ENCODE data around the gene ABHD6. TPM values are rescaled to one million over a fixed set of nuclear protein-coding genes. Genes with fewer than 3 reads are reported as not detected.
A peak's percentile ranks its signal among the peaks of the same experiment; 100 is the strongest.

ABHD6 gene
- total RNA-seq, 1 donor from 2014 or later = 7.7 TPM

DNA sequence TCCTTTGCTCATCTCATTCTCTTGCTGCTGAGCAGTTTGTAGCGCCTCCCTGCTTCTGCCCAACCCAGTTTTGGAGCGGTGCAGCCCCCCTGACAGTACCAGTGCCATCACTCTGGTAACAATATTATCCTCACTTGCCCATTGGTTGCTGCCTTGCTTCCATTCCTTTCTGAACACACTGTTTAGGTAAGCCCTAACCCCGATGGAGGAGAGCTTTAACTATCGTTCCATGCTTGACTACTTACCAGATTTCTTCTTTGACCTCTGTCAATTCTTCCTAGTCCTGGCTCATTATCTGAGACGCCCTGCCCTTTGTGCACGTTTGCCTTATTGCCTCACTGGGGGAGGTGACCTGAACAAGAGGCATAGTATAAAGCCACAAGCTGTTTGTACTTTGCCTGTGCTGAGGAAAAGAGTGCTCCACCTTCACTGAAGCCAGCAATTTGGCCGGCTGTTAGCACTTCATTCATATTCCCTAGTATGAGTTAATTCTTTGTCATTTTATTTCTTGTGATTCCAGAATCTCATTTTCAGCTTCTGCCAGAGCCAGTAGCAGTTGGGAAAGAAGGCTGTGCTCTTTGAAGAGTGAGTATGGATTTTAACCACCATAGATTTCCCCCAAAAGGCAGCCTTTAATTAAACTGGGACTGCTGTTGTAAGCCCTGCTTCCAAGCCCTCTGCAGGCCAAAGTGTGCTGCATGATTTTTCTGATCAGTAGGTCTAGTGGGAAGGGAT lies 11.9 kb downstream of the ABHD6 start:
- Histone ChIP-seq H3K4me3 (ENCODE audit: low read depth, low read length) (no peak overlapping the region), H3K27me3 (ENCODE audit: control insufficient read depth, insufficient read depth, low read length) (no peaks in the 10 kb centered on the region), H3K36me3 (ENCODE audit: control insufficient read depth, insufficient read depth, low read length) (no peaks in the 10 kb centered on the region)
- DNase-seq (ENCODE audit: low read depth) = no peak
- TF ChIP-seq CTCF (IDR thresholded peaks at IDR 0.05; ENCODE audit: insufficient read depth, low read length, poor library complexity, severe bottlenecking) = peak; percentile 13

GRCh38 chr3:58250093-58250707 lies 12.6 kb downstream of the ABHD6 start:
- H3K36me3 ChIP-seq (ENCODE audit: control insufficient read depth, insufficient read depth, low read length) = no peaks in the 10 kb centered on the region
- no peak overlapping the region for H3K4me3 ChIP-seq (ENCODE audit: low read depth, low read length)
- TF ChIP-seq CTCF (IDR thresholded peaks at IDR 0.05; ENCODE audit: insufficient read depth, low read length, poor library complexity, severe bottlenecking) = no peak
- H3K27me3 ChIP-seq (ENCODE audit: control insufficient read depth, insufficient read depth, low read length) = no peaks in the 10 kb centered on the region
- no peak for DNase-seq (ENCODE audit: low read depth)

GRCh38 chr3:58251631-58252035 lies 14.0 kb downstream of the ABHD6 start:
- no peak for TF ChIP-seq CTCF (IDR thresholded peaks at IDR 0.05; ENCODE audit: insufficient read depth, low read length, poor library complexity, severe bottlenecking)
- Histone ChIP-seq H3K4me3 (ENCODE audit: low read depth, low read length) (no peak overlapping the region), H3K36me3 (ENCODE audit: control insufficient read depth, insufficient read depth, low read length) (no peaks in the 10 kb centered on the region), H3K27me3 (ENCODE audit: control insufficient read depth, insufficient read depth, low read length) (no peaks in the 10 kb centered on the region)
- DNase-seq (ENCODE audit: low read depth) = no peak

DNA sequence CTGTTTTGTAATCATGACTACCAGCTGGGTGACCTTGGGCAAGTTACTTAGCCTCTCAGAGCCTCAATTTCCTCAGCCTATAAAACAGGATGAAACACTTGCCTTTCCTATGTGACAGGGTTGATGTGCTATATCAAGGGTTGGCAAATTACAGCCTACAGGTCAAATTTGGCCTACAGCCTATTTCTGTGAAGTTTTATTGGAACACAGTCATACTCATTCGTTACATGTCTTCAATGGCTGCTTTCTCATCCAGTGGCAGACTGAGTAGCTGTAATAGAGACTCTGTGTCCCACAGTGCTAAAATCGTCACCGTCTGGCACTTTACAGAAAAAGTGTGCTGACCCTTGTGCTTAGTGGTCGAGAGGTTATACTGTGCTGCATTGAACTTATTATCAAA lies 16.6 kb downstream of the ABHD6 start:
- H3K4me3 ChIP-seq (ENCODE audit: low read depth, low read length) = no peak overlapping the region
- TF ChIP-seq CTCF (IDR thresholded peaks at IDR 0.05; ENCODE audit: insufficient read depth, low read length, poor library complexity, severe bottlenecking) = no peak
- no peaks in the 10 kb centered on the region for H3K27me3 ChIP-seq (ENCODE audit: control insufficient read depth, insufficient read depth, low read length)
- H3K36me3 ChIP-seq (ENCODE audit: control insufficient read depth, insufficient read depth, low read length) = no peaks in the 10 kb centered on the region
- DNase-seq (ENCODE audit: low read depth) = no peak

- no peak for DNase-seq (ENCODE audit: low read depth)
- H3K4me3 ChIP-seq (ENCODE audit: low read depth, low read length) = no peak overlapping the region
- H3K36me3 ChIP-seq (ENCODE audit: control insufficient read depth, insufficient read depth, low read length) = no peaks in the 10 kb centered on the region
- no peak for TF ChIP-seq CTCF (IDR thresholded peaks at IDR 0.05; ENCODE audit: insufficient read depth, low read length, poor library complexity, severe bottlenecking)
- H3K27me3 ChIP-seq (ENCODE audit: control insufficient read depth, insufficient read depth, low read length) = no peaks in the 10 kb centered on the region
These were observed 18.5 kb downstream of the ABHD6 start for GRCh38 chr3:58256061-58256460.
